GM19351 (cell line): ENCODE data around the gene MEOX2.

Source experiments
- ATAC-seq: cut with Tn5 transposase; IDR thresholded peaks from one replicate; pipeline ENCODE4 v1.9.1; 2021; ENCODE audit warnings: mild to moderate bottlenecking, moderate library complexity; ENCODE audit not compliant: unreplicated experiment

MEOX2 gene

GRCh38 chr7:15566476-15566875 lies 120.0 kb downstream of the MEOX2 start:
- ATAC-seq, result no peak

GRCh38 chr7:15561835-15562234 lies 124.6 kb downstream of the MEOX2 start, which contains the start of gene AGMO:
Gene AGMO, minus strand, starts transcription at chr7:15562015.
- no peak for ATAC-seq
